IMR-90 (cell line): ENCODE measurements around the gene ZBTB44. TPM values are rescaled to one million over a fixed set of nuclear protein-coding genes. Genes with fewer than 3 reads are reported as not detected.

Experiments used
- ATAC-seq: fragments of 200-7000 bp; cut with Tn5 transposase; 2 replicates; pipeline ENCODE4 v1.9.1; 2020; ENCODE audit warnings: low read depth, mild to moderate bottlenecking, moderate library complexity
- BruUV-seq: library from RNA; stranded (reverse); fragments of 400-500 nt; replicated peaks from 2 replicates; lab custom pipeline; 2021; lab: Mats Ljungman, UMichigan
- CTCF ChIA-PET: fragments of 300-600 bp; formaldehyde crosslinking; extraction: SDS; loops from one replicate; lab custom pipeline; 2021; ENCODE audit warnings: antibody characterized with exemption; lab: Yijun Ruan, JAX
- POLR2A ChIA-PET: fragments of 300-600 bp; sonication (Branson Sonifier 250); formaldehyde crosslinking; loops from one replicate; lab custom pipeline; 2022; ENCODE audit warnings: antibody characterized with exemption; ENCODE audit not compliant: unreplicated experiment; lab: Charles Lee
- DNase-seq: peaks from one replicate; pipeline ENCODE4 v3.0.0; 2013
- H2AFZ ChIP-seq: replicated peaks from 2 replicates; pipeline ENCODE3; 2013; ENCODE audit warnings: low read length, mild to moderate bottlenecking; ENCODE audit not compliant: poor library complexity
- H2AK5ac ChIP-seq: 2 replicates; pipeline ENCODE4 v1.6.1; 2013; ENCODE audit warnings: low read depth, low read length, inconsistent platforms
- H2AK9ac ChIP-seq: replicated peaks from 2 replicates; pipeline ENCODE3; 2013; ENCODE audit warnings: mild to moderate bottlenecking, low read depth, low read length, moderate library complexity; ENCODE audit not compliant: poor library complexity
- H2BK120ac ChIP-seq: 2 replicates; pipeline ENCODE4 v1.6.1; 2013; ENCODE audit warnings: low read depth, low read length, inconsistent platforms
- H2BK15ac ChIP-seq: 3 replicates; pipeline ENCODE4 v1.6.1; 2013; ENCODE audit warnings: low read depth, low read length, inconsistent platforms
- H2BK20ac ChIP-seq: 2 replicates; pipeline ENCODE4 v1.6.1; 2013; ENCODE audit warnings: low read depth, mild to moderate bottlenecking, inconsistent platforms, low read length, moderate library complexity
- H2BK5ac ChIP-seq: 2 replicates; pipeline ENCODE4 v1.6.1; 2013; ENCODE audit warnings: mild to moderate bottlenecking, low read depth, low read length, inconsistent platforms; ENCODE audit not compliant: poor library complexity, severe bottlenecking
- H3K14ac ChIP-seq: replicated peaks from 2 replicates; pipeline ENCODE4 v1.6.1; 2013; ENCODE audit warnings: low read depth, low read length, inconsistent platforms
- H3K18ac ChIP-seq: 2 replicates; pipeline ENCODE4 v1.6.1; 2013; ENCODE audit warnings: low read depth, low read length, control low read depth
- H3K23ac ChIP-seq: 2 replicates; pipeline ENCODE4 v1.6.1; 2013; ENCODE audit warnings: low read depth, low read length, inconsistent platforms
- H3K27ac ChIP-seq: 2 replicates; pipeline ENCODE4 v1.5.1; 2013; ENCODE audit warnings: mild to moderate bottlenecking, control low read depth, low read length; ENCODE audit not compliant: insufficient read depth
- H3K27me3 ChIP-seq: 2 replicates; pipeline ENCODE4 v1.6.1; 2013; ENCODE audit warnings: low read length; ENCODE audit not compliant: control insufficient read depth, insufficient read depth
- H3K36me3 ChIP-seq: 2 replicates; pipeline ENCODE4 v1.6.1; 2013; ENCODE audit warnings: low read length, mixed read lengths; ENCODE audit not compliant: control insufficient read depth, insufficient read depth
- H3K4ac ChIP-seq: 2 replicates; pipeline ENCODE4 v1.6.1; 2013; ENCODE audit warnings: low read depth, low read length, inconsistent platforms
- H3K4me1 ChIP-seq: 2 replicates; pipeline ENCODE4 v1.6.1; 2013; ENCODE audit warnings: low read length, mixed read lengths; ENCODE audit not compliant: control insufficient read depth, insufficient read depth
- H3K4me2 ChIP-seq: 2 replicates; pipeline ENCODE4 v1.6.1; 2013; ENCODE audit warnings: low read depth, mild to moderate bottlenecking, control low read depth, low read length, moderate library complexity
- H3K4me3 ChIP-seq: 2 replicates; pipeline ENCODE4 v1.5.1; 2013; ENCODE audit warnings: low read depth, mild to moderate bottlenecking, control low read depth, low read length, moderate library complexity; ENCODE audit not compliant: insufficient read depth
- H3K56ac ChIP-seq: 2 replicates; pipeline ENCODE4 v1.6.1; 2013; ENCODE audit warnings: low read length, inconsistent platforms; ENCODE audit not compliant: insufficient read depth; ENCODE audit errors: extremely low read depth
- H3K79me1 ChIP-seq, 2 experiments: 2 replicates each; pipeline ENCODE4 v1.6.1; 2013; ENCODE audit warnings: low read length in 2 of 2, inconsistent platforms in 1 of 2, low read depth in 1 of 2
- H3K9ac ChIP-seq: 2 replicates; pipeline ENCODE4 v1.6.1; 2013; ENCODE audit warnings: low read depth, low read length, control low read depth
- H3K9me1 ChIP-seq: 2 replicates; pipeline ENCODE4 v1.6.1; 2013; ENCODE audit warnings: low read length, inconsistent platforms; ENCODE audit not compliant: insufficient read depth
- H3K9me3 ChIP-seq: 2 replicates; pipeline ENCODE4 v1.6.1; 2013; ENCODE audit warnings: low read length; ENCODE audit not compliant: control insufficient read depth, insufficient read depth
- H4K20me1 ChIP-seq: 2 replicates; pipeline ENCODE4 v1.6.1; 2013; ENCODE audit warnings: low read length, inconsistent platforms; ENCODE audit not compliant: insufficient read depth
- H4K5ac ChIP-seq: 2 replicates; pipeline ENCODE4 v1.6.1; 2013; ENCODE audit warnings: mild to moderate bottlenecking, low read depth, low read length, control low read depth
- H4K8ac ChIP-seq, 2 experiments: 2 replicates each; pipeline ENCODE4 v1.6.1; 2013; ENCODE audit warnings: low read depth in 2 of 2, low read length in 2 of 2, control low read depth in 1 of 2, inconsistent platforms in 1 of 2
- H4K91ac ChIP-seq: 2 replicates; pipeline ENCODE4 v1.6.1; 2013; ENCODE audit warnings: low read depth, low read length, inconsistent platforms; ENCODE audit not compliant: insufficient read depth
- BHLHE40 ChIP-seq: fragments of 150-350 bp; IDR thresholded peaks from 2 replicates; pipeline ENCODE4 v1.6.1; 2016; ENCODE audit warnings: mild to moderate bottlenecking, low read depth, low read length
- FOS ChIP-seq: fragments of 150-350 bp; IDR thresholded peaks from 2 replicates; pipeline ENCODE4 v1.6.1; 2016; ENCODE audit warnings: low read depth, low read length
- MXI1 ChIP-seq: IDR thresholded peaks from 2 replicates; pipeline ENCODE4 v1.6.1; 2012; ENCODE audit warnings: low read depth, mild to moderate bottlenecking, low read length, moderate library complexity, borderline replicate concordance
- RFX5 ChIP-seq: IDR thresholded peaks from 2 replicates; pipeline ENCODE4 v1.8.0; 2012; ENCODE audit warnings: low read depth, mild to moderate bottlenecking, low read length, moderate library complexity
- WGBS, 2 experiments: methylation state at CpG; one replicate each; pipeline versions ENCODE4 v1.1.5 to v1.1.7; 2013; ENCODE audit warnings: missing lambda C conversion rate in 2 of 2; ENCODE audit not compliant: insufficient read length in 1 of 2; ENCODE audit errors: extremely low coverage in 2 of 2; 5-methylcytosine and 5-hydroxymethylcytosine counted together
- dilution Hi-C: fragments of 300-500 bp; cut with HindIII; formaldehyde crosslinking; loops from one replicate; pipeline ENCODE4 v1.14.3; 2018; ENCODE audit warnings: low sequenced_read_pairs; ENCODE audit not compliant: unreplicated experiment
- in situ Hi-C: fragments of 300-500 bp; cut with MboI; formaldehyde crosslinking; loops from 3 replicates; pipeline ENCODE4 v1.14.3; 2019; ENCODE audit warnings: low sequenced_read_pairs, inconsistent platforms, mixed read lengths
- intact Hi-C: fragments of 100-400 bp; cut with micrococcal nuclease; formaldehyde crosslinking; loops from 2 replicates; pipeline ENCODE4 v1.10.0; 2022
- polyA plus RNA-seq, 3 experiments: library from polyadenylated mRNA; depleted of rRNA; stranded (reverse); fragments of >200 nt; gene quantifications; 2 replicates each; pipeline ENCODE4 v1.2.3, GENCODE V29; 2012; ENCODE audit warnings: low replicate concordance in 1 of 3
- total RNA-seq: library from RNA; depleted of rRNA; stranded (reverse); fragments of >200 nt; gene quantifications from 2 replicates; pipeline ENCODE4 v1.2.3, GENCODE V29; 2012
- TF ChIP-seq, protein P1 (sequence below): fragments of 150-350 bp; IDR thresholded peaks from 2 replicates; pipeline ENCODE4 v1.6.1; 2017; ENCODE audit warnings: mild to moderate bottlenecking, antibody characterized with exemption, low read length, low read depth

ZBTB44 gene
- total and polyA plus RNA-seq, 2 of the 4 experiments (the other 2 are of a cell fraction): 6.9 to 23.3 TPM

DNA sequence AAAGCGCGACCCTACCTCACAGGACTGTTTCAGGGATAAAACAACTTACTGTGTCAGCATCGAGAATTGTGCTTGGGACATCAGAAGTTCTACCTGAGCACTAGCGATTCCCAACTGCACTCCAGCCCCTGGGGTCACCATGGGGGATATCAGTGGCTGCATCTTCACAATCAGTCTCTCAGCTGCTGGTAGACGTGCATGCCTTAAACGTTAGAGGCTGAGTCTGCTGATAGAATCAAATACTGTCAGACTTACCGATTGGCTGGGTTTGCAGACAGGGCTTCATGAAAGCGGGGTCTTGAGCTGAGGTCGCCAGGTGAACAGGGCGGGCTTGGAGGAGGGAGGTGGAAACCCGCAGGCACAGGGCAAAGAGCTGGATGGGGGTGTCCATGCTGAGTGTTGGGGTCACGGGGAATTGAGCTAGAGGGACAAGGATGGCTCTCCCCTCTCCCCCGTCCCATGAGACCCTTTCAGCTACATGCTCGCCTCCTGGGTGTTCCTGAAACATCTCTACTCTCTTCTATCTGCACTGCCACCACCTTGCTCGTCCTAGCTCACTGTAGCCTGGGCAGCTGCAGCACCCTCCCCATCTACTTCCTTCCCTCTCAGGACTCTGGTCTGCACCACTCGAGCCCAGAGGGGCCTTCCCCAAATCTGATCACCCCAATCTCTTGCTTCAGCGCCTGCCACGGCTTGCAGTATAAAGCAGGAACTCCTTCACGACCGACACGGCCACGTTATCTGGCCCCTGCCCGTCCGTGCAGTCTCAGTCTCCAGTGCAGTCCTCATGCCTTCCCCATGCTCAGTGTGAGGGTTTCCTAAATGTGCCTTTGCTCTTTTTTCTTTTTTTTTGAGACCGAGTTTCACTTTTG, 111.7 kb downstream of the ZBTB44 start:
- Histone ChIP-seq H3K23ac (no peak overlapping the region), H2BK15ac (no peak overlapping the region), H3K9me1 (no peaks in the 10 kb centered on the region), H4K8ac (no peak overlapping the region), H2AK9ac (no peak overlapping the region), H4K91ac (no peak overlapping the region), H2BK120ac (no peak overlapping the region), H4K20me1 (no peaks in the 10 kb centered on the region), H2BK5ac (no peak overlapping the region), H4K5ac (no peak overlapping the region), H2BK20ac (no peak overlapping the region), H3K9ac (no peak overlapping the region), H3K14ac (no peak overlapping the region), H3K79me1 (no peaks in the 10 kb centered on the region), H3K56ac (no peak overlapping the region), H3K27ac (no peak overlapping the region), H2AK5ac (no peak overlapping the region), H3K18ac (no peak overlapping the region), H2AFZ (no peak overlapping the region), H3K36me3 (no peaks in the 10 kb centered on the region), H3K9me3 (peaks cover 5% of the 10 kb centered on the region; the same call in 1 of the 2 replicates), H3K4me3 (no peak overlapping the region), H3K4me2 (no peak overlapping the region), H3K4me1 (no peaks in the 10 kb centered on the region), H3K27me3 (peaks cover 46% of the 10 kb centered on the region), H3K4ac (no peak overlapping the region)
- ChIA-PET CTCF (no interaction called here), POLR2A (no interaction called here)
- intact Hi-C loops: no loop called here
- in situ Hi-C loops: loop anchor here (10.0 to 25.0 kb wide), 2 partner anchors 184 to 692 kb away; no protein-coding TSS in a partner anchor
- dilution Hi-C loops: no loop called here
- 64% methylated on average over 12 of the region's 25 CpGs; no CpG with 5 or more reads in 1 of the 2 experiments for WGBS, 2 experiments
- ATAC-seq (no peak), DNase-seq (no peak)
- no TSS peak for BruUV-seq
- TF ChIP-seq RFX5 (no peak), FOS (no peak), BHLHE40 (no peak), MXI1 (no peak)
- TF ChIP-seq, protein P1, sequence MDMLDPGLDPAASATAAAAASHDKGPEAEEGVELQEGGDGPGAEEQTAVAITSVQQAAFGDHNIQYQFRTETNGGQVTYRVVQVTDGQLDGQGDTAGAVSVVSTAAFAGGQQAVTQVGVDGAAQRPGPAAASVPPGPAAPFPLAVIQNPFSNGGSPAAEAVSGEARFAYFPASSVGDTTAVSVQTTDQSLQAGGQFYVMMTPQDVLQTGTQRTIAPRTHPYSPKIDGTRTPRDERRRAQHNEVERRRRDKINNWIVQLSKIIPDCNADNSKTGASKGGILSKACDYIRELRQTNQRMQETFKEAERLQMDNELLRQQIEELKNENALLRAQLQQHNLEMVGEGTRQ: no peak
